Astrocyte (in vitro differentiated cells and primary cell): ENCODE data around the gene SLC9A3.

ENCODE experiments used
- CTCF ChIP-seq: IDR thresholded peaks from 2 replicates; pipeline ENCODE4 v1.5.1; 2011; ENCODE audit warnings: low read depth, mild to moderate bottlenecking, inconsistent platforms, low read length, moderate library complexity; ENCODE audit not compliant: insufficient read depth
- EZH2 ChIP-seq: IDR thresholded peaks from 2 replicates; pipeline ENCODE4 v1.6.1; 2012; ENCODE audit warnings: mild to moderate bottlenecking, low read length, inconsistent platforms; ENCODE audit not compliant: insufficient read depth

- no peak for TF ChIP-seq CTCF
- TF ChIP-seq EZH2 = no peak
Observed at GRCh38 chr5:440401-441201, 83.6 kb downstream of the SLC9A3 start.
